Neural cell (in vitro differentiated cells): ENCODE data around the gene CDON. TPM values are rescaled to one million over a fixed set of nuclear protein-coding genes. Genes with fewer than 3 reads are reported as not detected.

Experiments used
- H2AFZ ChIP-seq: fragments of 200-600, 300-800 bp; sonication (generic), shearing (Covaris generic); 2 replicates; pipeline ENCODE4 v1.6.0; 2014; ENCODE audit warnings: low read depth, mild to moderate bottlenecking, antibody characterized with exemption, low read length, moderate library complexity
- H3F3A ChIP-seq: fragments of 200-600 bp; shearing (Covaris generic); 2 replicates; pipeline ENCODE4 v1.6.1; 2016; ENCODE audit warnings: mild to moderate bottlenecking, moderate library complexity, mixed read lengths, antibody characterized with exemption, low read length; ENCODE audit not compliant: insufficient read depth, poor library complexity, severe bottlenecking
- H3K27ac ChIP-seq: fragments of 200-600, 300-800 bp; sonication (generic), shearing (Covaris generic); 2 replicates; pipeline ENCODE4 v1.5.1; 2014; ENCODE audit warnings: mild to moderate bottlenecking, low read length, moderate library complexity
- H3K27me3 ChIP-seq: fragments of 300-800, 200-600 bp; sonication (generic), shearing (Covaris generic); 2 replicates; pipeline ENCODE4 v1.6.0; 2014; ENCODE audit warnings: mild to moderate bottlenecking, low read depth, low read length, moderate library complexity; ENCODE audit not compliant: insufficient read depth
- H3K36me3 ChIP-seq: fragments of 300-800, 200-600 bp; sonication (generic), shearing (Covaris generic); 2 replicates; pipeline ENCODE4 v1.5.1; 2014; ENCODE audit warnings: mild to moderate bottlenecking, antibody characterized with exemption, low read length, moderate library complexity; ENCODE audit not compliant: insufficient read depth
- H3K4me2 ChIP-seq: fragments of 300-800, 200-600 bp; sonication (generic), shearing (Covaris generic); 2 replicates; pipeline ENCODE4 v1.6.0; 2014; ENCODE audit warnings: mild to moderate bottlenecking, low read length
- H3K4me3 ChIP-seq: fragments of 300-800, 200-600 bp; sonication (generic), shearing (Covaris generic); 2 replicates; pipeline ENCODE4 v1.5.1; 2014; ENCODE audit warnings: mild to moderate bottlenecking, low read length, moderate library complexity
- H3K79me2 ChIP-seq: fragments of 200-600 bp; shearing (Covaris generic); replicated peaks from 2 replicates; pipeline ENCODE4 v1.6.0; 2014; ENCODE audit warnings: mild to moderate bottlenecking, low read length, moderate library complexity; ENCODE audit not compliant: insufficient read depth
- H3K9ac ChIP-seq: fragments of 300-800, 200-600 bp; sonication (generic), shearing (Covaris generic); 2 replicates; pipeline ENCODE4 v1.6.1; 2016; ENCODE audit warnings: mild to moderate bottlenecking, low read length, mixed read lengths
- H3K9me2 ChIP-seq: fragments of 200-600 bp; shearing (Covaris generic); 2 replicates; pipeline ENCODE4 v1.6.1; 2016; ENCODE audit warnings: mild to moderate bottlenecking, low read length, mixed read lengths; ENCODE audit not compliant: insufficient read depth
- H3K9me3 ChIP-seq: fragments of 200-600, 300-800 bp; sonication (generic), shearing (Covaris generic); 2 replicates; pipeline ENCODE4 v1.6.1; 2016; ENCODE audit warnings: mild to moderate bottlenecking, mixed run types, low read length, moderate library complexity, mixed read lengths
- H4K20me1 ChIP-seq: fragments of 200-600 bp; shearing (Covaris generic); 2 replicates; pipeline ENCODE4 v1.6.1; 2016; ENCODE audit warnings: mild to moderate bottlenecking, mixed run types; ENCODE audit not compliant: insufficient read depth
- EP300 ChIP-seq: fragments of 450-650 bp; conservative IDR thresholded peaks from 2 replicates; pipeline ENCODE4 v1.6.1; 2014; ENCODE audit warnings: antibody characterized with exemption, mild to moderate bottlenecking, moderate library complexity; ENCODE audit not compliant: poor library complexity, severe bottlenecking
- EZH2 ChIP-seq: fragments of 200-600, 300-800 bp; shearing (Covaris generic), sonication (generic); IDR thresholded peaks from 2 replicates; pipeline ENCODE4 v1.6.1; 2014; ENCODE audit warnings: antibody characterized with exemption, low read length, borderline replicate concordance, mild to moderate bottlenecking; ENCODE audit not compliant: insufficient read depth, poor library complexity, severe bottlenecking
- MXI1 ChIP-seq: fragments of 450-650 bp; conservative IDR thresholded peaks from 2 replicates; pipeline ENCODE4 v1.6.1; 2014; ENCODE audit warnings: antibody characterized with exemption, mild to moderate bottlenecking; ENCODE audit not compliant: poor library complexity, severe bottlenecking
- POLR2AphosphoS5 ChIP-seq: IDR thresholded peaks from 2 replicates; pipeline ENCODE4 v1.6.1; 2012
- RAD21 ChIP-seq: fragments of 450-650 bp; conservative IDR thresholded peaks from 2 replicates; pipeline ENCODE4 v1.6.1; 2014; ENCODE audit warnings: antibody characterized with exemption, mild to moderate bottlenecking, moderate library complexity
- SMC3 ChIP-seq: fragments of 450-650 bp; conservative IDR thresholded peaks from 2 replicates; pipeline ENCODE4 v1.6.1; 2014; ENCODE audit warnings: antibody characterized with exemption, mild to moderate bottlenecking, moderate library complexity; ENCODE audit not compliant: poor library complexity
- TAF1 ChIP-seq: IDR thresholded peaks from 2 replicates; pipeline ENCODE4 v1.6.1; 2012; ENCODE audit warnings: low read depth
- polyA plus RNA-seq: library from polyadenylated mRNA; depleted of rRNA; stranded (reverse); fragments of >200 nt; gene quantifications from 2 replicates; pipeline ENCODE4 v1.2.3, GENCODE V29; 2014
- TF ChIP-seq, protein P1 (sequence below): fragments of 450-650 bp; IDR thresholded peaks from 2 replicates; pipeline ENCODE4 v1.5.1; 2014; ENCODE audit warnings: antibody characterized with exemption, mild to moderate bottlenecking, moderate library complexity; ENCODE audit not compliant: poor library complexity, severe bottlenecking
- TF ChIP-seq, protein P2 (sequence below): IDR thresholded peaks from 2 replicates; pipeline ENCODE4 v1.6.1; 2012; ENCODE audit warnings: borderline replicate concordance

CDON gene
- polyA plus RNA-seq, 1 donor from 2014 or later: 44.1 TPM

DNA sequence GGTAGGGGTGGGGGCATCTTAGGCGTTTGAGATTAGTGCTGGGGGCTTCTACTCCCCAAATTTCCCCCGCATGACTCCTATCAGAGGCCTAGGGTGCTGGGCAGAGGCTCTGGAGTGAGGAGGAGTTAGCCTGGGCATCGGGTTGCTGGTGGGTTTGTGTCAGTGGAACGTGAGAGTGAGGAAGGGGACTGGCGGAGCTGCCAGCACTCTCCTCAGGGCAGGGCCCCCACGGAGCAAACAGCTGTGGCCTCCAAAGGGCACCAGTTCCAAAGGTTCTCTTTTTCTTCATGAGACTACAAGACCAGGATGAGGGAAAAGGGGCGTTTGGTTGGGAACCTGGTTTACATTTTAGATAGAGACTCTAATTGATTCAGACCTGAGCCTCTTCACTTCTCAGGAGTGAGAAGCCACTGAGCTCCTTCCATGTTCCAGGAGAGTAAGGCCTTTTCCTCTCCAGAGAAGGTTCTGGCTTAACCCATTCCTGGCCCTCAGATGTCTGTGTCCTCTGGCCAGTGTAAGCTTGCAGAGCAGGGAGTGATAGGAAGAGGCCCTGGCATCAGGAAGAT, 35.6 kb upstream of the CDON start:
- Histone ChIP-seq H3K9me2 (no peaks in the 10 kb centered on the region), H3K9me3 (no peaks in the 10 kb centered on the region), H3K27me3 (no peaks in the 10 kb centered on the region), H3F3A (no peaks in the 10 kb centered on the region), H3K9ac (no peak overlapping the region), H2AFZ (no peak overlapping the region), H3K27ac (no peak overlapping the region), H3K4me3 (no peak overlapping the region), H3K4me2 (no peak overlapping the region), H4K20me1 (no peaks in the 10 kb centered on the region), H3K79me2 (no peaks in the 10 kb centered on the region), H3K36me3 (no peaks in the 10 kb centered on the region)
- TF ChIP-seq, protein P1, sequence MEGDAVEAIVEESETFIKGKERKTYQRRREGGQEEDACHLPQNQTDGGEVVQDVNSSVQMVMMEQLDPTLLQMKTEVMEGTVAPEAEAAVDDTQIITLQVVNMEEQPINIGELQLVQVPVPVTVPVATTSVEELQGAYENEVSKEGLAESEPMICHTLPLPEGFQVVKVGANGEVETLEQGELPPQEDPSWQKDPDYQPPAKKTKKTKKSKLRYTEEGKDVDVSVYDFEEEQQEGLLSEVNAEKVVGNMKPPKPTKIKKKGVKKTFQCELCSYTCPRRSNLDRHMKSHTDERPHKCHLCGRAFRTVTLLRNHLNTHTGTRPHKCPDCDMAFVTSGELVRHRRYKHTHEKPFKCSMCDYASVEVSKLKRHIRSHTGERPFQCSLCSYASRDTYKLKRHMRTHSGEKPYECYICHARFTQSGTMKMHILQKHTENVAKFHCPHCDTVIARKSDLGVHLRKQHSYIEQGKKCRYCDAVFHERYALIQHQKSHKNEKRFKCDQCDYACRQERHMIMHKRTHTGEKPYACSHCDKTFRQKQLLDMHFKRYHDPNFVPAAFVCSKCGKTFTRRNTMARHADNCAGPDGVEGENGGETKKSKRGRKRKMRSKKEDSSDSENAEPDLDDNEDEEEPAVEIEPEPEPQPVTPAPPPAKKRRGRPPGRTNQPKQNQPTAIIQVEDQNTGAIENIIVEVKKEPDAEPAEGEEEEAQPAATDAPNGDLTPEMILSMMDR: no peak
- TF ChIP-seq TAF1 (no peak), MXI1 (no peak), POLR2AphosphoS5 (no peak), EZH2 (no peak), EP300 (no peak), SMC3 (no peak), RAD21 (no peak)
- TF ChIP-seq, protein P2, sequence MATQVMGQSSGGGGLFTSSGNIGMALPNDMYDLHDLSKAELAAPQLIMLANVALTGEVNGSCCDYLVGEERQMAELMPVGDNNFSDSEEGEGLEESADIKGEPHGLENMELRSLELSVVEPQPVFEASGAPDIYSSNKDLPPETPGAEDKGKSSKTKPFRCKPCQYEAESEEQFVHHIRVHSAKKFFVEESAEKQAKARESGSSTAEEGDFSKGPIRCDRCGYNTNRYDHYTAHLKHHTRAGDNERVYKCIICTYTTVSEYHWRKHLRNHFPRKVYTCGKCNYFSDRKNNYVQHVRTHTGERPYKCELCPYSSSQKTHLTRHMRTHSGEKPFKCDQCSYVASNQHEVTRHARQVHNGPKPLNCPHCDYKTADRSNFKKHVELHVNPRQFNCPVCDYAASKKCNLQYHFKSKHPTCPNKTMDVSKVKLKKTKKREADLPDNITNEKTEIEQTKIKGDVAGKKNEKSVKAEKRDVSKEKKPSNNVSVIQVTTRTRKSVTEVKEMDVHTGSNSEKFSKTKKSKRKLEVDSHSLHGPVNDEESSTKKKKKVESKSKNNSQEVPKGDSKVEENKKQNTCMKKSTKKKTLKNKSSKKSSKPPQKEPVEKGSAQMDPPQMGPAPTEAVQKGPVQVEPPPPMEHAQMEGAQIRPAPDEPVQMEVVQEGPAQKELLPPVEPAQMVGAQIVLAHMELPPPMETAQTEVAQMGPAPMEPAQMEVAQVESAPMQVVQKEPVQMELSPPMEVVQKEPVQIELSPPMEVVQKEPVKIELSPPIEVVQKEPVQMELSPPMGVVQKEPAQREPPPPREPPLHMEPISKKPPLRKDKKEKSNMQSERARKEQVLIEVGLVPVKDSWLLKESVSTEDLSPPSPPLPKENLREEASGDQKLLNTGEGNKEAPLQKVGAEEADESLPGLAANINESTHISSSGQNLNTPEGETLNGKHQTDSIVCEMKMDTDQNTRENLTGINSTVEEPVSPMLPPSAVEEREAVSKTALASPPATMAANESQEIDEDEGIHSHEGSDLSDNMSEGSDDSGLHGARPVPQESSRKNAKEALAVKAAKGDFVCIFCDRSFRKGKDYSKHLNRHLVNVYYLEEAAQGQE: no peak

- no peak overlapping the region for H3K9ac ChIP-seq
- H3K9me3 ChIP-seq: no peaks in the 10 kb centered on the region
- no peaks in the 10 kb centered on the region for H3K27me3 ChIP-seq
- no peak overlapping the region for H3K4me2 ChIP-seq
- no peak overlapping the region for H2AFZ ChIP-seq
- H3K9me2 ChIP-seq: no peaks in the 10 kb centered on the region
- no peak overlapping the region for H3K4me3 ChIP-seq
- H4K20me1 ChIP-seq: no peaks in the 10 kb centered on the region
- H3K36me3 ChIP-seq: no peaks in the 10 kb centered on the region
- TF ChIP-seq SMC3 (no peak), MXI1 (no peak), RAD21 (no peak)
- TF ChIP-seq, protein P2: no peak
- no peaks in the 10 kb centered on the region for H3F3A ChIP-seq
- H3K79me2 ChIP-seq: no peaks in the 10 kb centered on the region
- no peak overlapping the region for H3K27ac ChIP-seq
Measured at GRCh38 chr11:126095745-126096144, 33.1 kb upstream of the CDON start.
